Sigmoid colon (tissue), 7 donors: ENCODE results near the gene C17orf113. TPM values are rescaled to one million over a fixed set of nuclear protein-coding genes. Genes with fewer than 3 reads are reported as not detected.
A peak's percentile ranks its signal among the peaks of the same experiment; 100 is the strongest.
"Not testable (repeated sequence)": the region's sequence is repeated elsewhere in the genome, so short reads cannot be mapped to it uniquely, and the experiment has no call there.

ENCODE experiments used
- DNase-seq: peaks from one replicate; pipeline ENCODE4 v3.0.0-alpha.2; 2019
- H3K27ac ChIP-seq, 4 donors: fragments of 200-600 bp; sonication (generic); one replicate each; pipeline ENCODE4 v1.5.1; 2016 to 2019; ENCODE audit warnings: mild to moderate bottlenecking in 1 of 4
- H3K27me3 ChIP-seq, 3 donors: fragments of 200-600 bp; sonication (generic); one replicate each; pipeline ENCODE4 v1.5.1; 2019; ENCODE audit warnings: mild to moderate bottlenecking in 1 of 3
- H3K36me3 ChIP-seq, 4 donors: fragments of 200-600 bp; sonication (generic); one replicate each; pipeline ENCODE4 v1.5.1; 2016 to 2019
- H3K4me1 ChIP-seq, 4 donors: fragments of 200-600 bp; sonication (generic); one replicate each; pipeline ENCODE4 v1.5.1; 2017 to 2019
- H3K4me3 ChIP-seq, 4 donors: fragments of 200-600 bp; sonication (generic); one replicate each; pipeline ENCODE4 v1.5.1; 2017 to 2019; ENCODE audit warnings: mild to moderate bottlenecking in 2 of 4, moderate library complexity in 1 of 4
- H3K9me3 ChIP-seq, 4 donors: fragments of 200-600 bp in 3 of 4; sonication (generic) in 3 of 4; one replicate each; pipeline versions ENCODE4 v1.5.1 to v1.6.1; 2013 to 2019
- EP300 ChIP-seq, 4 donors: sonication (generic); formaldehyde crosslinking; IDR thresholded peaks; one replicate each; pipeline ENCODE4 v1.6.1; 2017; ENCODE audit warnings: antibody characterized with exemption in 4 of 4
- POLR2A ChIP-seq, 2 donors: fragments of 450-650 bp; IDR thresholded peaks; one replicate each; pipeline ENCODE4 v1.6.1; 2016; ENCODE audit warnings: antibody characterized with exemption in 2 of 2, mild to moderate bottlenecking in 2 of 2, moderate library complexity in 2 of 2
- POLR2AphosphoS5 ChIP-seq, 4 donors: sonication (generic); formaldehyde crosslinking; IDR thresholded peaks; one replicate each; pipeline ENCODE4 v1.6.1; 2017; ENCODE audit warnings: antibody characterized with exemption in 4 of 4
- WGBS, 2 donors: extraction: QIAGEN DNeasy Blood & Tissue Kit; methylation state at CpG; one replicate each; pipeline ENCODE4 v1.1.7; 2013; 5-methylcytosine and 5-hydroxymethylcytosine counted together
- intact Hi-C: fragments of 100-400 bp; cut with DNase I; formaldehyde crosslinking; loops from one replicate; pipeline ENCODE4 v1.15.1; 2023
- polyA plus RNA-seq, 3 donors: library from polyadenylated mRNA; stranded (reverse); fragments of 200-250 nt; gene quantifications; one replicate each; pipeline ENCODE4 v1.2.3, GENCODE V29; 2013
- total RNA-seq, 4 donors: library from RNA; depleted of rRNA; stranded (reverse); fragments of >200 nt; gene quantifications; one replicate each; pipeline ENCODE4 v1.1.0, GENCODE V29; 2016
- TF ChIP-seq, protein P1 (sequence below), 4 experiments: fragments of 450-650 bp in 3 of 4; fragments of 200-600 bp in 1 of 4; IDR thresholded peaks; one replicate each; pipeline ENCODE4 v1.5.1; 2016 to 2019; ENCODE audit warnings: antibody characterized with exemption in 4 of 4, mild to moderate bottlenecking in 3 of 4, moderate library complexity in 2 of 4
- donor health status: healthy with polysubstance abuse.
- donor health status: Bipolar disorder and iron deficiency.
- donor health status: healthy.

Gene C17orf113
- total and polyA plus RNA-seq, 7 donors, result 0.23 to 0.71 (median 0.49) TPM

DNA sequence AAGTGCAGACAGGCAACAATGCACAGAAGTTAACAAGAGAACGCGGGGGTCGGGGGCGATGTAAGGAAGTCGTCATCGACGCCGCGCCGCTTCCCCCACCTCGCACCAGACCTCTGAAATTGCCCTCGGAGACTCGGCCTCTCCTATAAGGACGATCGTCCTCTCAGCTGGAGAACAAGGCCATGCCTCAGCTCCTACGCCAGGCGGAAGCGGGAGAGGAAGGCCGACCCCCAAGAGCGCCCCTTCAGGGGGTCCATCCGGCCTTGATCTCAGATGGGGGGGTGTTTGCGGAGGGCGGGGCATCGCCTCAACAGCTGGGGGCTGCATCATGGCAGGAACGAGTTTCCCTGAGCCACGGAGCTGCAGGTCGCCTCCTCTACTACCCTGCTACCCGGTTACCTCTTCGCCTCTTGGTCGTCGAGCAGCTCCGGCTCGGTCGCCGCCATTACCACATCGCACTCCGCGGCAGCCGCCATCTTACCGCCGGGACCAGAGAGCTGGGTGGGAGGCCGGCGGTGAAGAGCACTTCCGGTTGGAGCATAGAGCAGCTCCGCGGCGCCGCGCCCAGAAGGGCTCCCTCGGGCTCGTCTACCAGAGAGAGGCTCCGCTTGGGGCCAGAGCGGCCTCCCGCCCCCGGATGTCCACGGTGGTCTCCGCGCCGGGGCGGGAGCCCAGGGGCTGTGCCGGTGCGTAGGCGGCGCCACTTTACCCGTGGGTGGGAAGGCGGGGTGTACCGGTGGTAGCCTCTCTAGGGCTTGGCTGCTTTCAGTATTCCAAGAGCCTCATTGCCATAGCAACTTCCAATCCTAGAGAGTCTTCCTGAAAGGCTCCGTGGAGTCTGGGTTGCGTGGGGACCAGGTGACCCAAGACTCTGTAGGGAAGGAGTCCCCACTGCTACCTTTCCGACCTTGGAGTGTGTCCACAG is 33.2 kb downstream of the C17orf113 start, which contains the start of gene DNAJC7:
DNAJC7 (minus strand) TSS at position 499 of the 925 bp plus-strand sequence; CDS start at position 476, 23 bp downstream.
- Histone ChIP-seq H3K4me1 (peaks cover 0 to 77% (median 61%) of the 10 kb centered on the region in 4 donors), H3K36me3 (peaks cover under 1 to 9% (median 2%) of the 10 kb centered on the region in 4 donors), H3K9me3 (no peaks in the 10 kb centered on the region), H3K27me3 (no peaks in the 10 kb centered on the region), H3K27ac (peak within 1 kb of the TSS; percentile 89 to 93 (median 92)), H3K4me3 (peak within 1 kb of the TSS; percentile 53 to 90 (median 81))
- DNase-seq, result peak; percentile 96
- intact Hi-C loops, result loop anchor here (2.0 kb wide), 1 partner anchor 50 kb away; the partner anchor contains the start of gene CNP
- 0% methylated on average over 70 of the region's 70 CpGs for WGBS, 2 donors
- peak; percentile 45 to 81 (median 77) for TF ChIP-seq POLR2AphosphoS5 (IDR thresholded peaks at IDR 0.05)
- no peak for TF ChIP-seq EP300 (IDR thresholded peaks at IDR 0.05)
- TF ChIP-seq POLR2A (IDR thresholded peaks at IDR 0.05), result peak; percentile 29 to 40
- TF ChIP-seq, protein P1, sequence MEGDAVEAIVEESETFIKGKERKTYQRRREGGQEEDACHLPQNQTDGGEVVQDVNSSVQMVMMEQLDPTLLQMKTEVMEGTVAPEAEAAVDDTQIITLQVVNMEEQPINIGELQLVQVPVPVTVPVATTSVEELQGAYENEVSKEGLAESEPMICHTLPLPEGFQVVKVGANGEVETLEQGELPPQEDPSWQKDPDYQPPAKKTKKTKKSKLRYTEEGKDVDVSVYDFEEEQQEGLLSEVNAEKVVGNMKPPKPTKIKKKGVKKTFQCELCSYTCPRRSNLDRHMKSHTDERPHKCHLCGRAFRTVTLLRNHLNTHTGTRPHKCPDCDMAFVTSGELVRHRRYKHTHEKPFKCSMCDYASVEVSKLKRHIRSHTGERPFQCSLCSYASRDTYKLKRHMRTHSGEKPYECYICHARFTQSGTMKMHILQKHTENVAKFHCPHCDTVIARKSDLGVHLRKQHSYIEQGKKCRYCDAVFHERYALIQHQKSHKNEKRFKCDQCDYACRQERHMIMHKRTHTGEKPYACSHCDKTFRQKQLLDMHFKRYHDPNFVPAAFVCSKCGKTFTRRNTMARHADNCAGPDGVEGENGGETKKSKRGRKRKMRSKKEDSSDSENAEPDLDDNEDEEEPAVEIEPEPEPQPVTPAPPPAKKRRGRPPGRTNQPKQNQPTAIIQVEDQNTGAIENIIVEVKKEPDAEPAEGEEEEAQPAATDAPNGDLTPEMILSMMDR (IDR thresholded peaks at IDR 0.05), result no peak

GRCh38 chr17:42016411-42016831 is 34.0 kb downstream of the C17orf113 start:
- intact Hi-C loops, result loop anchor here (2.0 kb wide), 1 partner anchor 50 kb away; the partner anchor contains the start of gene CNP
- WGBS, 2 donors, result 1 to 4% methylated on average over 12 of the region's 12 CpGs
- TF ChIP-seq, protein P1 (IDR thresholded peaks at IDR 0.05), result no peak
- TF ChIP-seq POLR2A (IDR thresholded peaks at IDR 0.05) (no peak), POLR2AphosphoS5 (IDR thresholded peaks at IDR 0.05) (no peak), EP300 (IDR thresholded peaks at IDR 0.05) (no peak)
- no peak for DNase-seq
- Histone ChIP-seq H3K36me3 (peaks cover 0 to 1% (median 0%) of the 10 kb centered on the region in 4 donors), H3K27me3 (no peaks in the 10 kb centered on the region), H3K4me1 (peaks cover 0 to 78% (median 64%) of the 10 kb centered on the region in 4 donors), H3K4me3 (peak overlapping the region; percentile 53 to 90 (median 81)), H3K27ac (peak overlapping the region; percentile 89 to 93 (median 92)), H3K9me3 (no peaks in the 10 kb centered on the region)

- H3K4me3 ChIP-seq, H3K9me3 ChIP-seq, H3K27me3 ChIP-seq, H3K27ac ChIP-seq, intact Hi-C loops, DNase-seq, H3K36me3 ChIP-seq: not testable (repeated sequence)
- WGBS, 2 donors, result 96% methylated on average over 12 of the region's 12 CpGs
- peaks cover 0 to 81% (median 71%) of the 10 kb centered on the region in 4 donors for H3K4me1 ChIP-seq
These were observed 36.7 kb downstream of the C17orf113 start for GRCh38 chr17:42013740-42014139.

GRCh38 chr17:42012363-42012762 is 38.0 kb downstream of the C17orf113 start:
- H3K27me3 ChIP-seq, intact Hi-C loops, H3K9me3 ChIP-seq, DNase-seq, H3K4me3 ChIP-seq, H3K36me3 ChIP-seq, H3K27ac ChIP-seq: not testable (repeated sequence)
- peaks cover 0 to 77% (median 65%) of the 10 kb centered on the region in 4 donors for H3K4me1 ChIP-seq
- 82 to 90% methylated on average over 4 of the region's 4 CpGs for WGBS, 2 donors

GRCh38 chr17:42010898-42011516 is 39.4 kb downstream of the C17orf113 start:
- intact Hi-C loops, result no loop called here
- Histone ChIP-seq H3K4me3 (no peak overlapping the region), H3K9me3 (no peaks in the 10 kb centered on the region), H3K36me3 (no peaks in the 10 kb centered on the region), H3K27ac (peak overlapping the region in 1 of 4 donors; percentile 8), H3K27me3 (no peaks in the 10 kb centered on the region), H3K4me1 (peaks cover 0 to 74% (median 65%) of the 10 kb centered on the region in 4 donors)
- WGBS, 2 donors, result 94% methylated on average over 3 of the region's 3 CpGs
- DNase-seq, result no peak
- TF ChIP-seq EP300 (IDR thresholded peaks at IDR 0.05) (no peak), POLR2AphosphoS5 (IDR thresholded peaks at IDR 0.05) (no peak), POLR2A (IDR thresholded peaks at IDR 0.05) (no peak)
- TF ChIP-seq, protein P1 (IDR thresholded peaks at IDR 0.05), result no peak

DNA sequence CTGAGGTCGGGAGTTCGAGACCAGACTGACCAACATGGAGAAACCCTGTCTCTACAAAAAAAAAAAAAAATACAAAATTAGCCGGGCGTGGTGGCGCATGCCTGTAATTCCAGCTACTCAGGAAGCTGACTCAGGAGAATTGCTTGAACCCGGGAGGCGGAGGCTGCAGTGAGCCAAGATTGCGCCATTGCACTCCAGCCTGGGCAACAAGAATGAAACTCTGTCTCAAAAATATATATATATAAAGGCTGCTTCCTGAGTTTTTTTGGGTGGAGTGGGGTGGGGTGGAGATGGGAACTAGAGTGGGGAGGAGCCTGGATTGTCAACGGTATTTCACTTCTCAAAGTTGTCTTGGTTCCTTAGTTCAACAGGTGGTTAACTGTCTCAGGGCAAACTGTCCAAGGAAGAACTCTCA is 40.1 kb downstream of the C17orf113 start:
- intact Hi-C loops, H3K4me3 ChIP-seq, H3K36me3 ChIP-seq, DNase-seq, H3K9me3 ChIP-seq, H3K27me3 ChIP-seq: not testable (repeated sequence)
- Histone ChIP-seq H3K4me1 (peaks cover 0 to 74% (median 65%) of the 10 kb centered on the region in 4 donors), H3K27ac (peak overlapping the region in 1 of 4 donors; percentile 8)
- WGBS, 2 donors, result 65 to 77% methylated on average over 9 of the region's 9 CpGs
